ENCODE results near the gene CD52.

CD52 gene, protein sequence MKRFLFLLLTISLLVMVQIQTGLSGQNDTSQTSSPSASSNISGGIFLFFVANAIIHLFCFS

DNA sequence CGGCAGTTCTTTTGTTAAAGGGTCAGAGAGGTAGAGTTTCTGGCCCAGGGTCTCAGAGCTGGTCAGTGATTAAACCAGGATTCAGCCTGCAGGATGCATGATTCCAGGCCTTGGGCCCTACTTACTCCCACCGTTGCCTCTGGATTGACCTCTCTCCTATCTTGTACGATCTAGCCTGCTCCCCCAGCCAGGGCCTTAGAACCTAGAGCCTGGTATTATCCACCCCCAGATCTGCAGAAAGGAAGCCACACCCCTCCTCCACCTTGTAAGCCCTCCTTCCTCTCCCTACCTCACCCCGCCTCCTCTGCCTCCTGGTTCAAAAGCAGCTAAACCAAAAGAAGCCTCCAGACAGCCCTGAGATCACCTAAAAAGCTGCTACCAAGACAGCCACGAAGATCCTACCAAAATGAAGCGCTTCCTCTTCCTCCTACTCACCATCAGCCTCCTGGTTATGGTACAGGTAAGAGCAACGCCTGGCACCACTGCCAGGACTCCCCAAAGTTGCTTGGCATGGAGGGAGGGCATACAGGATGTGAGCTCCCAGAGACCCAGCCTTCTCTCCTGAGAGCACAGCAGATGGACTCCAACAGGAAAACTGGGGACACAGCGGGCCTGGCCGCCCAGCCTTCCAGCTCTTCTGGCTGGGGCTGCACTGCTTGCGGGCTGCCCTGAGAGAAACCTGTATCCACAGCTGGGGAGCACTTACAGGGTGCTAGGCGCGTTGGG lies at the start of gene CD52:
CD52 (plus strand) TSS at position 347 of the 726 bp plus-strand sequence; CDS start at position 407, 60 bp downstream.
- no peak for DNase-seq (ENCODE audit: low spot score)

DNA sequence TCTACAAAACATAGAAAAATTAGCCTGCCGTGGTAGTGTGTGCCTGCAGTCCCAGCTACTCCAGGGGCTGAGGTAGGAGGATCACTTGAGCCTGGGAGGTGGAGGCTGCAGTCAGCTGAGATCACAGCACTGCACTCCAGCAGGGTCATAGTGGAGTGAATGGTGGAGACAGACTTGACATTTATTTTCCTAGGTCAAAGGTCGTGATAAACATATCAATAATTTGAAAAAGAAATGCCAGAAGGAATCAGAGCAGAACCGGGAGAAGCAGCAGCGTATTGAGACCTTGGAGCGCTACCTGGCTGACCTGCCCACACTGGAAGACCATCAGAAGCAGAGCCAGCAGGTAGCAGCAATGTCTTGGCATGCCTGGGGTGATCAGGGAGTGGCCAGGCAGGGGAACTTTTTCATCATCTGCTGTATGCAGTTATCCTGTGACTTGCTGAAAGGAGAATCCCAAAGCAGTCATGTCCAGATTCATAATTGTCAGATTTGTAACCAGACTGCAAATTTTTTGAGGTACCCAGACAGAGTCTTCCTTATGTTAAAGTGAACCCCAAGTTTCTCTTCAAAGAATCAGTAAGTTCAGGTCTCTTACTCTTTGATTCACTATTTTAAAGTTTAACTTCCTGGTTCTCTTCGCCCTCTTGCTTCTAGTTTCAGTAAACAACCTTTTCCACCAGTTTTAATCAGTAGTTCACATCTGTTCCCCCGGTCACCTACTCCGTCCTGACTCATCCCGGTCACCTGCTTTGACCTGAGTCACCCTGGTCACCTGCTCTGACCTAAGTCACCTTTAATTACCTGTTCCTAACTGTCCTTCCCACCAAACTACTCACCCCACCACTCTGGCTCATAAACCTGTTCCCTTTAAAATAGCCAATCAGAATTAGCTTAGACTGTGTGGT lies 49.2 kb upstream of the CD52 start:
- DNase-seq (ENCODE audit: low spot score) = no peak

DNA sequence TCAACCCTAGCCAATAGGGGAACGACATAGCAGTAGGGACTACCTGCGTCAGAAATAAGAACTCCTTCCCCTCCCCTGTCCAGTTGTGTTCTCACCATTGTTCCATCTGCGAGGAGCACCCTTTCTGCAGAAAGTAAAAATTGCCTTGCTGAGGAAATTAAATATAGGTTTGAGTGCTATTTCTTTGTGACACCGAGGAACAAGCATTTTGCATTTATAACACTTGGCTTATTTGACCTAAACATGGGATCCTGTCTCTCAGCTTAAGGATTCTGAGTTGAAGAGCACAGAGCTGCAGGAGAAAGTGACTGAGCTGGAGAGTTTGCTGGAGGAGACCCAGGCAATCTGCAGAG lies 48.6 kb upstream of the CD52 start:
- DNase-seq (ENCODE audit: low spot score) = no peak

DNA sequence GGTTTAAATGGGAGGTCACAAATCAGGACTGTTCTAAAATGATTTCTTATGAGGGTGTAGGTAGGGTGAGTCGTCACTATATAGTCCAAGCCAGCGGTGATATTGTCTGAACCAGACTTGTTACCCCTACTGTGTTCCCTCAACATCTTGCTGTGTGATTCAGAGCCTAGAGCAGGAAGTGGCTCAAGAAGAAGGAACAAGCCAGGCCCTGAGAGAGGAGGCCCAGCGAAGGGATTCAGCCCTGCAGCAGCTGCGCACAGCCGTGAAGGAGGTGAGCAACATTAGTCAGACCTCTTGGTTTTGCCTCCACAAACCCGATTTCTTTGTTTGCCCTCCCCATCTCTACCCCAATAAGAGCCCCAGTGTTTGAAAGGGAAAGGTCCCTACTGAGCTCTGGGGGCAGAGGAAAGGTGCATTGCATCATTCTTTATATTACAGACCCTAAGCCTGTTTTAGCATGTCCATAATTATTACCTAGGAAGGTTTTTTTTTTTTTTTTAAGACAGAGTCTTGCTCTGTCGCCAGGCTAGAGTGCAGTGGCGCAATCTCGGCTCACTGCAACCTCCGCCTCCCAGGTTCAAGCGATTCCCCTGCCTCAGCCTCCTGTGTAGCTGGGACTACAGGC lies 42.8 kb upstream of the CD52 start:
- DNase-seq (ENCODE audit: low spot score) = no peak

DNA sequence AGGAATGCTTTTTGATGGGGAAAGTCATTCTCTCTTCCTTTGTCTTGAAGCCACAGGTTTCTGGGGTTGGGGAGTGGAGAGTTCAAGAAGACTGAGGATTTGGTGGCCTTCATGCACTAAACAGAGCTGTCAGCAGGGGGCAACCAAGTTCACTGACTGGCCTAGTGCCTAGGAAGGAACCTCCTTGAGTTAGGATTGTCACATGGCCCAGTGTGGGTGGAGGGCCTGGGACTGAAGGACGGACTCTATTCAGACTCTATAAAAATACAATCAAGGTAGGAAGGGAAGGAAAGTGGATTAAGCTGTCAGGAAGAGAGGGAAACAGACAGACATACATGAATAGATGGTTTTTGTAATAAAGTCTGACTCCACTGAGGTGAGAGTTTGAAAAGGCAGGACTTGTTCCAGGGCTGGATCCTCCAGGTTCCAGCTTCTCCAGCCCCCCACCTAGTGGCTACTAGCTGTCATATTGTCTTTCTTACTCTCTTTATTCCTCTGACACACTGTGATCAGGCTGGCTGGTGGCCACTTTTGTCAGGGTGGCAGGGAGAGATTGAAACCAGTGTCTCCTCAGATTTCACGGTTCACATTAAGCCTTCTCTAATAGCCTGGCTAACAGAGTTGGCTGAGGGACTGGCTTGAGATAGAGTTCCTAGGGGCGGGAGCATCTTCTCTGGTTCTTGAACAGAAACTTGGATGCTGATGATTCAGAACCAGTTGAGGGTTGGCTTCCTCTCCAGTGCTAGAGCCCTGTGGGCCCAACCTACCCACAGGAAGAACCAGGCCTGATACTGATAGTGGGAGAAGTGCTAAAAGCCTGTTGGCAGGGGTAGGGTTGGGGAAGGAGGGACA lies 42.0 kb upstream of the CD52 start:
- DNase-seq (ENCODE audit: low spot score) = peak; percentile 72

DNA sequence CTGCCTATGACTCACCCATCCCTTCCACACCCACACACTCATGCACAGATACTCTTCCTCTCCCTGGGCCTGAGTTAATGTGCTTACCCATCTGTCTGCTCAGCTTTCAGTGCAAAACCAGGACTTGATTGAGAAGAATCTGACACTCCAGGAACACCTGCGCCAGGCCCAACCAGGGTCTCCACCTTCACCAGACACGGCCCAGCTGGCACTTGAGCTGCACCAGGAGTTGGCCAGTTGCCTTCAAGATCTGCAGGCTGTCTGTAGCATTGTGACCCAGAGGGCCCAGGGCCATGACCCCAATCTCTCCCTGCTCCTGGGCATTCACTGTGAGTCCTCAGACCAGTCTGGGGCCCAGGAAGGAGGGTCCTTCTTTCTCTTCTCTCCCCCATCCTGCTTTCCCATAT lies 41.3 kb upstream of the CD52 start:
- DNase-seq (ENCODE audit: low spot score) = no peak

DNA sequence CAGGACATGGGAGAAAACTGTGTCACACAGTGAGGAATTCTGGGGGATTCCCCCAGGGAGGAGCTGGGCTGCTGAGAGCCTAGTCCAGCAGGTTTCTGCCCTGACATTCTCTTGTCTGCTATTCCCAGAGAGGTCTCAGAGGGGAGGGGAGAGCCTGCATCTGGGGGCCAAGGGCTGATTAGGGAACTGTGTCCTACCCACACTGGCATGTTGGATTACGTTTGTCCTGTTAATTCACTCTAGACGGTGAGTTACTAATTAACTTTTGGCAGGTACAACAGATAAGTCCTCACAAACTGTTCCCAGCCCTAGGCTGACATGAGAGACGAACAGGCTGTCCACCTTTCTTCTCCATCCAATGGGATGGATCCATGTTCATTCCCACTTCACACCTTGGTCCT lies 40.5 kb upstream of the CD52 start:
- DNase-seq (ENCODE audit: low spot score) = no peak

DNA sequence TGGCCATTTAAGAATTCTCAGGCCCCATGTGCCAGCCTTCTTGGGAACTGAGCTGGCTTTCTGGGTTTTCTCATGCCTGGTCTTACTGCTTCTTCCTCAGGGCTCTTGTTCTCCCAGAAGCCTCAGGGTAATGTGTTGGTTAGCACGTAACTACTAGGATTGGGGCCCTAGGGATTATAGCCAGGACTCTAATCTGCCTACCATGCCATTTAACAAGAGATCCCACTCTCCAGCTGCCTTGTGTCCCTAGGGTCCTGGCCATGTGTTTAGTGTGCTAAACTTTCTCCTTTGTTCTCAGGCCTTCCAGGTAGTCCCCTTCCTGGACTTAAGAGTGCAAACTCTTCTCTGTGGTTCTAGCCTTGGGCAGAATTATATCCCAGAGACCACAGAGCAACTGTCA lies 40.0 kb upstream of the CD52 start:
- DNase-seq (ENCODE audit: low spot score) = peak; percentile 73

DNA sequence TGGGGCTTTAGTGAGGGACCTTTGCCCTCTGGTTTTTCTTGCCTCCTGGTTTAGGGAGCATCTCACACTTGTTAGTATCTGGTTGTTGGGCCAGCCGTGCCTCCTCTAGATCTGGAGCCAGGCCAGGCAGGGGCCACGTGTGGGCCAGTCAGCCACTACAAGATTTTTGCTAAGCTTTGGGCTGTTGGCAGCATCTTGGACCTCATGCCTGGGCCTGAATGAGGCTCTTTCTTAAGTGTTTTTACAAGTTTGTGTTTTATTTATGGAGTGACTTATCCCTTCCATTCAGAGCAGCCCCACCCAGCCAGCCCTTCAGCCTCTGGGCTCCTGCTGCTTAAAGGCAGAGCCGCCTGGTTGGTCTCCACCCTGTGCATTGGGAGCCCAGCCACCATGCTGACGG lies 39.5 kb upstream of the CD52 start:
- no peak for DNase-seq (ENCODE audit: low spot score)

DNA sequence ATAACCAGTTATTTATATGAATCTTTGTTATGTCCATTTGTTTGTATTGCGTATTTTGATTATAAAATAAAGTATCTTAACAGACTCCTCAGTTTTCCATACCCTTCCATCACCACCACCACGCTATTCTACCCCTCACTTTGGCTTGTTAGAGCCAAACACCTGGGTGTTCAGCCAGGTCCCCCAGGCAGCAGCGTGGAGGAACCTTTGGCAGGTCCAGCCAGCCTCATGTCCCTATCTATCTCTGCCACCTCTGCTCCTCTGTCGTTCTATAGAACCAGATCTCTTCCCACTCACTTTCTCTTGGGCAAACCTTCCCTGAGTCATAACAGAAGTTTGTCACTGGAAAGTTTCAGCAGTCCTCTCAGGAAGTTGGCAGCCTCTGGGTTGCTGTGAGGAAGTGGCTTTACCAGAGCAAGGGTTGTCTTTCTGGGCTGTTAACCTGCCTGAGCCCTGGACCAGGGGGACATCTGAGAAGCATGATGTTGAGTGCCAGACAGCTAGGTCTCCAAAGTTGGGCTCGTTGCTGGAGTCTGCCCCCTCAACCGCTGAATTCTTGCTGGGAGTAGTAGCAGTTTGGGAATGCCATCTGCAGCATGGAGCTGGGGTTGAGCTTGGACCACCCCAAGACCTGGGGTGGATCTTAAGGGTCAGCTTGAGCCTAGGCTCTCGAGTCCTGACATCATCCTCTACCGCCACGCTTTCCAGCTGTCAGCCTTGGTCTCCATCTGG lies 38.9 kb upstream of the CD52 start:
- no peak for DNase-seq (ENCODE audit: low spot score)

DNA sequence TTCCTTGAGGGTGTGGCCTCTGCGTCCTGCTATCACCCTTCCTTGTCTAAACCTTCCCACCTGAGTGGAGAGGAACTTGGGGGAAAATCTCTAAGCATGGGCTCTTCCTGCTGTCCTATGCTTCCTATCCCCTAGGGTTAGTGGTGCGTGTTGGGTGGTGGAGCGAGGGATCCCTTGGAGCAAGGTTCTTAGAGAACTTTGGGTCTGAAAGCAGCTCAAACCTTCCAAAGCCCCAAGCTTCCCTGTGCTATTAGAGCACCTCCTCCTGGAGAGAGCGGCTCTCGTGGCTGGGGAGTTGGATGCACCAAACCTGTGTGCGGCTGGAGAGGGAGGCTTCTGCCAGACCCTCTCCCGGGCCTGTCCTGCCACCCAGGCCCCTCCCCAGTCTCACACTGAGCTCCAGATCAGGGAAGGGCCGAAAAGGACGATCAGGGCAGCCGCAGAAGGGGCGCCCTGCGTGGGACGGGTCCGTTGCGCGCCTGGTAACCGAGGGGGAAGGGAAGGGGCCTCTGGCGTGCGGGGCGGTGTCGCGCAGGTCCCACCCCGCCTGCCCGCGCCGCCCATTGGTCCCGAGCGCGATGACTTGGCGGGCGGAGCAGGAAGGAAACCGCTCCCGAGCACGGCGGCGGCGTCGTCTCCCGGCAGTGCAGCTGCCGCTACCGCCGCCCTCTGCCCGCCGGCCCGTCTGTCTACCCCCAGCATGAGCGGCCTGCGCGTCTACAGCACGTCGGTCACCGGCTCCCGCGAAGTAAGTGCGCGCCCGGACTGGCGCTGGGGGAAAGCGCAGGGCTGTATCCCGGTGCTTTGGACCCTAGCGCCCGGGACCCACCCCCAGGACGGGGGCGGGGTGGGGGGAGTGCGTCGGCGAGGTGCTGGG lies 38.1 kb upstream of the CD52 start, which contains the start of gene SH3BGRL3:
SH3BGRL3 (plus strand) TSS at position 631 of the 877 bp plus-strand sequence; CDS start at position 701, 70 bp downstream.
- DNase-seq (ENCODE audit: low spot score) = peak; percentile 93

DNA sequence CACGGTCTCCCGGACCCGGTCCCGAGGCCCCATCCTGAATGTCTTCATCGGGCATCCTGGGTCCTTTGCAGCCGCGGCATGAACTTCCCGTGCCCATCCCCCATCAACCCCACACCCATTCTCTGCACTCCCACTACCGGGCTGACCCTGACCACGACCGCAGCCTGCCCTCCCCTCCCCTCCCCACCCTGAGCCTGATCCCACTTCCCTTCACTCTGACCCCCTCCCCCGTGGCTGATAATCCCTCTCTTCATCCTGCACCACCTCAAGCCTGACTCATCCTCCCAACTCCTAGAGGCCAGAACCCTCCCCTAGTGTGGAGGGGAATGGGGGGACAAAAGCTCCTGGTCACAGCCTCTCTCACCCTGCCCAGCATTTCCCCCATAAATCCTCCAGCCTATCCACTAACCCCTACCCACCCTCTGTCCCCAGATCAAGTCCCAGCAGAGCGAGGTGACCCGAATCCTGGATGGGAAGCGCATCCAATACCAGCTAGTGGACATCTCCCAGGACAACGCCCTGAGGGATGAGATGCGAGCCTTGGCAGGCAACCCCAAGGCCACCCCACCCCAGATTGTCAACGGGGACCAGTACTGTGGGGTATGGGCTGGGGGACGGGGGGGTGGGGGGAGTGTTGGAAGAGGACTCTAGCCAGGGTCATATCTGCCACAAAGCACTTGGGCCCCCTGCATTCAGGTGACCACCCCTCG lies 37.3 kb upstream of the CD52 start:
- DNase-seq (ENCODE audit: low spot score) = no peak

DNA sequence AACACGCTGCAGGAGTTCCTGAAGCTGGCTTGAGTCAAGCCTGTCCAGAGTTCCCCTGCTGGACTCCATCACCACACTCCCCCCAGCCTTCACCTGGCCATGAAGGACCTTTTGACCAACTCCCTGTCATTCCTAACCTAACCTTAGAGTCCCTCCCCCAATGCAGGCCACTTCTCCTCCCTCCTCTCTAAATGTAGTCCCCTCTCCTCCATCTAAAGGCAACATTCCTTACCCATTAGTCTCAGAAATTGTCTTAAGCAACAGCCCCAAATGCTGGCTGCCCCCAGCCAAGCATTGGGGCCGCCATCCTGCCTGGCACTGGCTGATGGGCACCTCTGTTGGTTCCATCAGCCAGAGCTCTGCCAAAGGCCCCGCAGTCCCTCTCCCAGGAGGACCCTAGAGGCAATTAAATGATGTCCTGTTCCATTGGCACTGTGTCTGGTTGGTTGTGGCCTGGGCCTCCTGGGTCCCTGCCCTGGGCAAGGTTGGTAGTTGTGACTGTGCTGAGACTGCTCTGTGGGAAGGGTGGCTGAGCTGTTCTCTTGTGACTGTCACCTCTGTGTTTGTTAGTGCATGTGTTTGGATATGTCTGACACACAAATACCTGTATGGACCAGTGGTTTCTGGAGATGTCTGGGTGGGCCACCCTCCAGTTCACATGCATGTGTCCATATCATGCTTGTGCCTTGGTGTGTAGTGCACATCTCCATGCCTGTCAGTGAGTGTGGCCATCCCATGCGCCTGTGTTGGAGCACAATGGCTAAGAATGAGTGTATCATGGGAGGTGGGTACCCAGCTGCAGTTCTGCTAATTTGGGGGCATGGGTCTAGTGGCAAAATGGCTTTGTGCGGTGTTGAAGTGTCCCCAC lies 36.4 kb upstream of the CD52 start:
- no peak for DNase-seq (ENCODE audit: low spot score)

DNA sequence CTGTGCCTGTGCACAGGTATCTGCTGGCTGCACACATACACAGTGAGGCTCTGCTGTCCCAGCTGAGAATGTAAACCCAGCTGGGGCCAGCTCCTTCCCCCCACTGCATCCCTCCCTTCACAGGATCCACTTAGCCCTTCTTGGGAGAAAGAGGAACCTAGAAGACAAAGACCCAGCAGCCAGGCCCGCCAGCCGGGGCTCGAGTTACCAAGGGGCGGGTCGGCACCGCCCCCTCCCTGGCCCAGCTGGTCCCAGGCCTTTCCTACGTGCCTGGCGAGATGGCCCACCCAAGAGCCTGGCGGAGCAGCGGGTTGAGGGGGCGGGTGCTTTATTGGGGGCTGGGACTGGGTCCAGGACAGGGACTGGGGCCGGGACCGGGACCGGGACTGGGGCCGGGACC lies 35.8 kb upstream of the CD52 start:
- DNase-seq (ENCODE audit: low spot score) = no peak

DNA sequence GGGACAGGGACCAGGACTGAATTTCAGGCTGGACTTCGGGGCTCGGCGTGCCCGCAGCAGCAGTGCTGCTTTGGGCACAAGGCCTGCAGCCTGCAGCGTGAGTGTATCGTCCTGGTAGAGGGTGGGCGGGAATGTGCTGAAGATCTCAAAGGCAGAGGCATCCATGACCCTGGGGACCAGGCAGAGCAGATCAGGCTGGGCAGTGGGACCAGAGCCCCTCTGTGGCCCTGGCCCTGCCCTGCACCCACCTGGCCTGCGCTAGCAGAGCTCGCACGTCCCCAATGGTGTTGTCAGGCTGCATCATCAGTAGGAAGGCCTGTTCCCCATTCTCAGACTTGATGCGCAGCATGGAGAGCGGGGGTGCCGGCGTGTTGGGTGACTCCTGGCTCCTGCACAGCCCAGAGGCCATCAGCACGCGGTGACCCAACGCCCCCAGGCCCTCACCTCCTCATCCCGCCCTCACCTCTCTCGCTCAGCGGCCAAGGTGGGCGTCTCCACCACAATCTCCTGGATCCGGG lies 35.3 kb upstream of the CD52 start:
- no peak for DNase-seq (ENCODE audit: low spot score)

DNA sequence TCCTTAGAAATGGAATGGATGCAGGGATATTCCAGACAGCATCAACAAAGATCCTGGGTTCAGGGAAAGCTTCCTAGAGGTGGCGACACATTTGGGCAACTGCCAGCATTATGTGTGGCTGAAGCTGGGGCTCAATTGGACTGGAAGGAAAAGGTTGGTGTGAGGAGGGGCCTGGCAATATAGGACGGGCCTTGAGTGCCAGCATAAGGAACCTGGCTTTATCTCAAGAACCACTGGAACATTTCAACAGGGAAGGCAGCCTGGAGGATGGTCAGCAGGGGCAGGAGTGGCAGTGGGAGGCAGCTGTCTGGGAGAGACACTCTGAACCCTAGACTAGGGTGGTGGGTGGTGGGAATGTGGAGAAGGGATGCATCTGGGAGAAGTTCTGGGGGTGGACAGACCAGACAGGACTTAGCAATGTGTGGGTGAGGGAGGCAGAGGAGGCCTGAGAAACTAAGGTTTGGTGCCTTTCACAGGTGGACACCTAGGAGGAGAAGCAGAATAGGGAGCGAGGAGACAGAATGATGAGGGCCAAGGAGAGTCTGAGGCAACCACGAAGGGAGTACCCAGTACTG lies 34.4 kb upstream of the CD52 start:
- DNase-seq (ENCODE audit: low spot score) = no peak

DNA sequence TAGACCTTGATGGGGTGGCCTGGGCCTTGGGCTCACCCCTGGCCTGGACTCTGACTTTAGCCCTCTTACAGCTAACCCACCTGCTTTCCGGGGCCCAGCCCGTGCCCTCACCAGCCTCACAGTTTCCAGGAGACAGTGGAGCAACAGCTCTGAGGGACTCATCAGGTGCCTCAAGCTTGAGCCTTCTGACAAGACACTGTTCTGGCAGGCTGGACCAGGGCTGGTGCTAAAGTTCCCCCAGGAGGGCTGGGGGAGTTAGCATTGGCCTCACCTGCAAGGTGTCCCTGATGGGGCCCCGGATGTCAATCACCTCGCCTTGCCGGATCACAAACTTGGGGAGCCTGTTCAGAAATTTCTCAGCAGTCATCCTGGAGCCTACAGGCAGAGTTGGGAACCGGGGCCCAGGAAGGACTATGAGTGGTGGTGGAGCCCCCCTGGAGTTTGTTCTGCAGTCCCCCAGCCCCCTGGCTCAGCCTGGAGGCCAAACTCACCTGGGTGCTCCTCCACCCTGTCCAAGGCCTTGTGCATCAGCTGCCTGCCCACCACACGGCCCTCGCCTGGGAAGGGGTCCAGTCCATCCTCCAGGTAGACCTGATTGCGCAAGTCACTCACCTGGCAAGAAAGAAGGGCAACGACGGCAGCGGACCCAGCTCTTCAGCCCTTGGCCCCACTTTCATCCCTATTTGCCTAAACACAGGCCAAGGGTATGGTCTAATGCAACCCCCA lies 33.7 kb upstream of the CD52 start:
- DNase-seq (ENCODE audit: low spot score) = no peak

Measured in D341Med (cell line).